Smooth muscle cell (in vitro differentiated cells): Measurements from ENCODE around the gene C3orf20. TPM values are rescaled to one million over a fixed set of nuclear protein-coding genes. Genes with fewer than 3 reads are reported as not detected.

Source experiments
- DNase-seq: peaks from one replicate; lab custom pipeline; 2025; ENCODE audit not compliant: unreplicated experiment; lab: John Stamatoyannopoulos, UW
- H2AFZ ChIP-seq: fragments of 200-600 bp; sonication (generic); 2 replicates; pipeline ENCODE4 v1.6.0; 2016; ENCODE audit warnings: antibody characterized with exemption, low read depth, mild to moderate bottlenecking
- H3F3A ChIP-seq: fragments of 200-600 bp; sonication (generic); 2 replicates; pipeline ENCODE4 v1.6.0; 2017; ENCODE audit warnings: antibody characterized with exemption, low read depth
- H3K27ac ChIP-seq: fragments of 200-600 bp; sonication (generic); 2 replicates; pipeline ENCODE4 v1.5.1; 2016; ENCODE audit warnings: low read depth, mild to moderate bottlenecking
- H3K27me3 ChIP-seq: fragments of 200-600 bp; sonication (generic); 2 replicates; pipeline ENCODE4 v1.6.1; 2016; ENCODE audit warnings: low read depth, mild to moderate bottlenecking
- H3K36me3 ChIP-seq: fragments of 200-600 bp; sonication (generic); 2 replicates; pipeline ENCODE4 v1.5.1; 2016; ENCODE audit warnings: low read depth
- H3K4me1 ChIP-seq: fragments of 200-600 bp; sonication (generic); 2 replicates; pipeline ENCODE4 v1.5.1; 2016; ENCODE audit warnings: low read depth
- H3K4me2 ChIP-seq: fragments of 200-600 bp; sonication (generic); 2 replicates; pipeline ENCODE4 v1.6.0; 2016; ENCODE audit warnings: mild to moderate bottlenecking
- H3K4me3 ChIP-seq: fragments of 200-600 bp; sonication (generic); 2 replicates; pipeline ENCODE4 v1.5.1; 2016; ENCODE audit warnings: mild to moderate bottlenecking
- H3K79me2 ChIP-seq: fragments of 200-600 bp; sonication (generic); 2 replicates; pipeline ENCODE4 v1.6.0; 2016; ENCODE audit warnings: low read depth, mild to moderate bottlenecking
- H3K9ac ChIP-seq: fragments of 200-600 bp; sonication (generic); 2 replicates; pipeline ENCODE4 v1.6.0; 2016; ENCODE audit warnings: low read depth
- H3K9me3 ChIP-seq: fragments of 200-600 bp; sonication (generic); replicated peaks from 2 replicates; pipeline ENCODE4 v1.5.1; 2016; ENCODE audit warnings: low read depth
- H4K20me1 ChIP-seq: fragments of 200-600 bp; sonication (generic); 2 replicates; pipeline ENCODE4 v1.6.0; 2016; ENCODE audit warnings: low read depth
- WGBS: methylation state at CpG from one replicate; pipeline ENCODE4 v1.1.7; 2016; ENCODE audit warnings: low lambda C conversion rate; 5-methylcytosine and 5-hydroxymethylcytosine counted together
- polyA plus RNA-seq: library from polyadenylated mRNA; unstranded; fragments of >200 nt; fragmentation: Nextera tagmentation; extraction: Ambion mirVana; gene quantifications from 2 replicates; pipeline ENCODE4 v1.2.1, GENCODE V29; 2016
- total RNA-seq: library from RNA; depleted of rRNA; stranded (reverse); fragments of >200 nt; gene quantifications from 2 replicates; pipeline ENCODE4 v1.2.3, GENCODE V29; 2014
- TF ChIP-seq, protein P1 (sequence below): fragments of 200-600 bp; sonication (generic); IDR thresholded peaks from 2 replicates; pipeline ENCODE4 v1.5.1; 2017; ENCODE audit warnings: borderline replicate concordance, mild to moderate bottlenecking, antibody characterized with exemption; ENCODE audit not compliant: insufficient read depth, poor library complexity, severe bottlenecking

Gene C3orf20
- total and polyA plus RNA-seq, 2 experiments from 2014 or later, result not detected

- Histone ChIP-seq H3K27ac (no peak overlapping the region), H3K79me2 (no peaks in the 10 kb centered on the region), H3K4me2 (no peak overlapping the region), H3K4me1 (no peaks in the 10 kb centered on the region), H2AFZ (no peak overlapping the region), H4K20me1 (no peaks in the 10 kb centered on the region), H3K4me3 (no peak overlapping the region), H3K36me3 (no peaks in the 10 kb centered on the region), H3K9ac (no peak overlapping the region), H3F3A (no peaks in the 10 kb centered on the region), H3K9me3 (no peaks in the 10 kb centered on the region), H3K27me3 (peaks cover 3% of the 10 kb centered on the region)
- DNase-seq, result no peak
- 89% methylated on average over 9 of the region's 9 CpGs for WGBS
- TF ChIP-seq, protein P1, sequence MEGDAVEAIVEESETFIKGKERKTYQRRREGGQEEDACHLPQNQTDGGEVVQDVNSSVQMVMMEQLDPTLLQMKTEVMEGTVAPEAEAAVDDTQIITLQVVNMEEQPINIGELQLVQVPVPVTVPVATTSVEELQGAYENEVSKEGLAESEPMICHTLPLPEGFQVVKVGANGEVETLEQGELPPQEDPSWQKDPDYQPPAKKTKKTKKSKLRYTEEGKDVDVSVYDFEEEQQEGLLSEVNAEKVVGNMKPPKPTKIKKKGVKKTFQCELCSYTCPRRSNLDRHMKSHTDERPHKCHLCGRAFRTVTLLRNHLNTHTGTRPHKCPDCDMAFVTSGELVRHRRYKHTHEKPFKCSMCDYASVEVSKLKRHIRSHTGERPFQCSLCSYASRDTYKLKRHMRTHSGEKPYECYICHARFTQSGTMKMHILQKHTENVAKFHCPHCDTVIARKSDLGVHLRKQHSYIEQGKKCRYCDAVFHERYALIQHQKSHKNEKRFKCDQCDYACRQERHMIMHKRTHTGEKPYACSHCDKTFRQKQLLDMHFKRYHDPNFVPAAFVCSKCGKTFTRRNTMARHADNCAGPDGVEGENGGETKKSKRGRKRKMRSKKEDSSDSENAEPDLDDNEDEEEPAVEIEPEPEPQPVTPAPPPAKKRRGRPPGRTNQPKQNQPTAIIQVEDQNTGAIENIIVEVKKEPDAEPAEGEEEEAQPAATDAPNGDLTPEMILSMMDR, result no peak
Measured at GRCh38 chr3:14703128-14703750, 28.3 kb downstream of the C3orf20 start.

DNA sequence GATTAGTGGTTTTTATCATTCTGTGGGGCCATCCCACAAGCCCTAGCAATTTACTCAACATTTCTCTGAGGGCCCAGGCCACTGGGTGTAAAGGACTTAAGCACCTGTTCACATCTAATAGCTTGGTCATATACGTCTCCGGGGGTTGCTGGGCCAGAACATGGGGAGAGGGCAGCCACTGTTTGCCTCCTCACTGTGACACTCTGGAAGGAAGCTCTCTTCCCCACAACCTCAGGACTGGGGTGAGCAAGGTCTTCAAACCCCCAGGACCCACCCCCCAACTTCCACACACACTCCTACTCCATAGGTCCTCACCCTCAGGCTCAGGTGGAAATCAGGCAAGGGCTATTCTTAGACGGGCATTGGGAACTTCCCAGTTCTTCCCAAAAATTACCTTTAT, 28.9 kb downstream of the C3orf20 start:
- Histone ChIP-seq H2AFZ (no peak overlapping the region), H3K27me3 (peaks cover 3% of the 10 kb centered on the region), H3K9me3 (no peaks in the 10 kb centered on the region), H3K4me2 (no peak overlapping the region), H3K4me1 (no peaks in the 10 kb centered on the region), H4K20me1 (no peaks in the 10 kb centered on the region), H3K27ac (no peak overlapping the region), H3K9ac (no peak overlapping the region), H3K4me3 (no peak overlapping the region), H3F3A (no peaks in the 10 kb centered on the region), H3K79me2 (no peaks in the 10 kb centered on the region), H3K36me3 (no peaks in the 10 kb centered on the region)
- TF ChIP-seq, protein P1, result no peak
- no peak for DNase-seq
- 88% methylated on average over 3 of the region's 3 CpGs for WGBS

DNA sequence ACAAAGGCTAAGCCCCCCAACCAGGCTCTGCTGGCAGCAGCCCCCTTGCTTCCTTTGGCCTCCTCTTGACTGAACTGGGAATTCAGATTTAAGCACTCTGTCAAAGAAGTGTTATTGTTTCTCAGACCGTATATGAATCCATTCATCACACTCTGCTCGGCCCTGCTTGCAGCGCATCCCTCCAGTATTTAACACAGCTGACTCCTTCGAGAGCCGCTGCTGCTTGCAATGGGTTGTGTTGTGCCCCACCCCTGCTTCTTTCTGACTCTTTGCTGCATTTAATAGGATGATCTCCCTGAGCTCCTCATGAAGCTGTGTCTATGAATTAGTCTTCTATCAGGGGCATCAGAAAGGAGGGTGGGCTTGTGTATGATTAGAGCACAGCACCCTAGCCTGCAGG, 31.2 kb downstream of the C3orf20 start:
- no peak overlapping the region for H3K4me3 ChIP-seq
- H3K27me3 ChIP-seq, result peaks cover 3% of the 10 kb centered on the region
- no peak for DNase-seq
- H3K9me3 ChIP-seq, result no peaks in the 10 kb centered on the region
- no peak overlapping the region for H3K4me2 ChIP-seq
- H3F3A ChIP-seq, result no peaks in the 10 kb centered on the region
- no peaks in the 10 kb centered on the region for H4K20me1 ChIP-seq
- no peak overlapping the region for H3K9ac ChIP-seq
- no peaks in the 10 kb centered on the region for H3K4me1 ChIP-seq
- WGBS, result 89% methylated on average over 5 of the region's 5 CpGs
- H3K27ac ChIP-seq, result no peak overlapping the region
- H3K79me2 ChIP-seq, result no peaks in the 10 kb centered on the region
- TF ChIP-seq, protein P1, result no peak
- no peak overlapping the region for H2AFZ ChIP-seq
- no peaks in the 10 kb centered on the region for H3K36me3 ChIP-seq

GRCh38 chr3:14716591-14716990, 41.6 kb downstream of the C3orf20 start:
- 67% methylated on average over 1 of the region's 1 CpG for WGBS
- Histone ChIP-seq H3K4me1 (no peaks in the 10 kb centered on the region), H3F3A (no peaks in the 10 kb centered on the region), H3K27ac (no peak overlapping the region), H3K9me3 (no peaks in the 10 kb centered on the region), H3K36me3 (no peaks in the 10 kb centered on the region), H4K20me1 (no peaks in the 10 kb centered on the region), H3K4me2 (peak overlapping the region; percentile 31), H3K79me2 (no peaks in the 10 kb centered on the region), H3K9ac (no peak overlapping the region), H3K27me3 (peaks cover 7% of the 10 kb centered on the region), H3K4me3 (no peak overlapping the region), H2AFZ (no peak overlapping the region)
- DNase-seq, result no peak
- TF ChIP-seq, protein P1, result no peak
